Sigmoid colon (tissue), 7 donors: Measurements from ENCODE around the gene ULK3. TPM values are rescaled to one million over a fixed set of nuclear protein-coding genes. Genes with fewer than 3 reads are reported as not detected.

ENCODE experiments used
- DNase-seq: peaks from one replicate; pipeline ENCODE4 v3.0.0-alpha.2; 2019
- H3K27ac ChIP-seq, 4 donors: fragments of 200-600 bp; sonication (generic); one replicate each; pipeline ENCODE4 v1.5.1; 2016 to 2019; ENCODE audit warnings: mild to moderate bottlenecking in 1 of 4
- H3K27me3 ChIP-seq, 3 donors: fragments of 200-600 bp; sonication (generic); one replicate each; pipeline ENCODE4 v1.5.1; 2019; ENCODE audit warnings: mild to moderate bottlenecking in 1 of 3
- H3K36me3 ChIP-seq, 4 donors: fragments of 200-600 bp; sonication (generic); one replicate each; pipeline ENCODE4 v1.5.1; 2016 to 2019
- H3K4me1 ChIP-seq, 4 donors: fragments of 200-600 bp; sonication (generic); one replicate each; pipeline ENCODE4 v1.5.1; 2017 to 2019
- H3K4me3 ChIP-seq, 4 donors: fragments of 200-600 bp; sonication (generic); one replicate each; pipeline ENCODE4 v1.5.1; 2017 to 2019; ENCODE audit warnings: mild to moderate bottlenecking in 2 of 4, moderate library complexity in 1 of 4
- H3K9me3 ChIP-seq, 4 donors: fragments of 200-600 bp in 3 of 4; sonication (generic) in 3 of 4; one replicate each; pipeline versions ENCODE4 v1.5.1 to v1.6.1; 2013 to 2019
- CTCF ChIP-seq, 4 experiments: fragments of 450-650 bp in 3 of 4; fragments of 200-600 bp in 1 of 4; IDR thresholded peaks; one replicate each; pipeline ENCODE4 v1.5.1; 2016 to 2019; ENCODE audit warnings: antibody characterized with exemption in 4 of 4, mild to moderate bottlenecking in 3 of 4, moderate library complexity in 2 of 4
- EP300 ChIP-seq, 4 donors: sonication (generic); formaldehyde crosslinking; IDR thresholded peaks; one replicate each; pipeline ENCODE4 v1.6.1; 2017; ENCODE audit warnings: antibody characterized with exemption in 4 of 4
- POLR2A ChIP-seq, 2 donors: fragments of 450-650 bp; IDR thresholded peaks; one replicate each; pipeline ENCODE4 v1.6.1; 2016; ENCODE audit warnings: antibody characterized with exemption in 2 of 2, mild to moderate bottlenecking in 2 of 2, moderate library complexity in 2 of 2
- POLR2AphosphoS5 ChIP-seq, 4 donors: sonication (generic); formaldehyde crosslinking; IDR thresholded peaks; one replicate each; pipeline ENCODE4 v1.6.1; 2017; ENCODE audit warnings: antibody characterized with exemption in 4 of 4
- WGBS, 2 donors: extraction: QIAGEN DNeasy Blood & Tissue Kit; methylation state at CpG; one replicate each; pipeline ENCODE4 v1.1.7; 2013; 5-methylcytosine and 5-hydroxymethylcytosine counted together
- intact Hi-C: fragments of 100-400 bp; cut with DNase I; formaldehyde crosslinking; loops from one replicate; pipeline ENCODE4 v1.15.1; 2023
- polyA plus RNA-seq, 3 donors: library from polyadenylated mRNA; stranded (reverse); fragments of 200-250 nt; gene quantifications; one replicate each; pipeline ENCODE4 v1.2.3, GENCODE V29; 2013
- total RNA-seq, 4 donors: library from RNA; depleted of rRNA; stranded (reverse); fragments of >200 nt; gene quantifications; one replicate each; pipeline ENCODE4 v1.1.0, GENCODE V29; 2016
- donor health status: healthy with polysubstance abuse.
- donor health status: Bipolar disorder and iron deficiency.
- donor health status: healthy.

Gene ULK3
- total and polyA plus RNA-seq, 7 donors = 21.1 to 48.6 (median 46.8) TPM

- H3K4me1 ChIP-seq = peaks cover 0 to 52% (median 44%) of the 10 kb centered on the region in 4 donors
Observed at GRCh38 chr15:74873036-74873755, 30.2 kb upstream of the ULK3 start, which contains the start of gene SCAMP2. TSS of gene SCAMP2 (minus strand) at chr15:74873365. CDS start at chr15:74873255, 110 bp downstream.

GRCh38 chr15:74872702-74873035 lies 29.7 kb upstream of the ULK3 start:
- Histone ChIP-seq H3K4me1 (peaks cover 0 to 52% (median 44%) of the 10 kb centered on the region in 4 donors), H3K27ac (peak overlapping the region; percentile 85 to 94 (median 88)), H3K27me3 (no peaks in the 10 kb centered on the region), H3K4me3 (peak overlapping the region; percentile 57 to 74 (median 64)), H3K36me3 (peaks cover 0 to 4% (median 0%) of the 10 kb centered on the region in 4 donors), H3K9me3 (no peaks in the 10 kb centered on the region)
- TF ChIP-seq EP300 (IDR thresholded peaks at IDR 0.05) (no peak), CTCF (IDR thresholded peaks at IDR 0.05) (no peak), POLR2A (IDR thresholded peaks at IDR 0.05) (no peak), POLR2AphosphoS5 (IDR thresholded peaks at IDR 0.05) (no peak)
- no peak for DNase-seq
- intact Hi-C loops = loop anchor here (5.0 kb wide), 1 partner anchor 35 kb away; the partner anchor contains the start of gene FAM219B
- 0% methylated on average over 11 of the region's 11 CpGs for WGBS, 2 donors

More at GRCh38 chr15:74873036-74873755, 30.2 kb upstream of the ULK3 start, which contains the start of gene SCAMP2:
- Histone ChIP-seq H3K9me3 (no peaks in the 10 kb centered on the region), H3K27me3 (no peaks in the 10 kb centered on the region), H3K36me3 (peaks cover 0 to 4% (median 0%) of the 10 kb centered on the region in 4 donors), H3K27ac (peak within 1 kb of the TSS; percentile 85 to 94 (median 88)), H3K4me3 (peak within 1 kb of the TSS; percentile 57 to 74 (median 64))
- 0 to 1% methylated on average over 49 to 52 of the region's 52 CpGs for WGBS, 2 donors
- TF ChIP-seq CTCF (IDR thresholded peaks at IDR 0.05) (no peak), EP300 (IDR thresholded peaks at IDR 0.05) (no peak), POLR2A (IDR thresholded peaks at IDR 0.05) (peak; percentile 48 to 82), POLR2AphosphoS5 (IDR thresholded peaks at IDR 0.05) (peak; percentile 72 to 93 (median 88))
- intact Hi-C loops = loop anchor here (5.0 kb wide), 1 partner anchor 34 kb away; the partner anchor contains the start of gene FAM219B
- DNase-seq = peak; percentile 98

GRCh38 chr15:74870436-74871215 lies 27.7 kb upstream of the ULK3 start:
- DNase-seq = no peak
- intact Hi-C loops = loop anchor here (5.0 kb wide), 1 partner anchor 37 kb away; the partner anchor contains the start of gene FAM219B
- TF ChIP-seq POLR2AphosphoS5 (IDR thresholded peaks at IDR 0.05) = no peak
- TF ChIP-seq CTCF (IDR thresholded peaks at IDR 0.05) = no peak
- no peak for TF ChIP-seq POLR2A (IDR thresholded peaks at IDR 0.05)
- TF ChIP-seq EP300 (IDR thresholded peaks at IDR 0.05) = no peak
- peaks cover 0 to 4% (median 0%) of the 10 kb centered on the region in 4 donors for H3K36me3 ChIP-seq
- WGBS, 2 donors = 9 to 21% methylated on average over 6 of the region's 6 CpGs
- H3K4me3 ChIP-seq = peak overlapping the region in 2 of 4 donors; percentile 4 to 9
- H3K4me1 ChIP-seq = peaks cover 0 to 65% (median 48%) of the 10 kb centered on the region in 4 donors
- peak overlapping the region; percentile 37 to 88 (median 70) for H3K27ac ChIP-seq
- H3K9me3 ChIP-seq = no peaks in the 10 kb centered on the region
- H3K27me3 ChIP-seq = no peaks in the 10 kb centered on the region

GRCh38 chr15:74869726-74870407 lies 26.9 kb upstream of the ULK3 start:
- Histone ChIP-seq H3K27me3 (no peaks in the 10 kb centered on the region), H3K4me1 (peaks cover 0 to 65% (median 48%) of the 10 kb centered on the region in 4 donors), H3K27ac (peak overlapping the region; percentile 37 to 88 (median 70)), H3K36me3 (peaks cover 0 to 4% (median 0%) of the 10 kb centered on the region in 4 donors), H3K9me3 (no peaks in the 10 kb centered on the region), H3K4me3 (no peak overlapping the region)
- intact Hi-C loops = loop anchor here (5.0 kb wide), 1 partner anchor 37 kb away; the partner anchor contains the start of gene FAM219B
- DNase-seq = peak; percentile 88
- TF ChIP-seq POLR2A (IDR thresholded peaks at IDR 0.05) (peak in 1 of 2 donors; percentile 45), POLR2AphosphoS5 (IDR thresholded peaks at IDR 0.05) (peak in 3 of 4 donors; percentile 28 to 37 (median 36)), EP300 (IDR thresholded peaks at IDR 0.05) (no peak)
- WGBS, 2 donors = 4 to 20% methylated on average over 6 of the region's 6 CpGs
